Right lobe of liver (tissue), 6 donors: ENCODE data around the gene MYZAP. TPM values are rescaled to one million over a fixed set of nuclear protein-coding genes. Genes with fewer than 3 reads are reported as not detected.
A peak's percentile ranks its signal among the peaks of the same experiment; 100 is the strongest.

Source experiments
- ATAC-seq, 4 donors: fragments of 200-7000 bp; cut with Tn5 transposase; one replicate each; pipeline ENCODE4 v1.9.1; 2020; ENCODE audit warnings: mild to moderate bottlenecking in 4 of 4, moderate library complexity in 4 of 4
- DNase-seq, 3 donors: peaks; one replicate each; pipeline ENCODE4 v3.0.0-alpha.2; 2020
- H3K27ac ChIP-seq, 3 donors: fragments of 200-600 bp; one replicate each; pipeline ENCODE4 v1.8.0; 2022
- H3K27me3 ChIP-seq, 2 donors: fragments of 200-600 bp; one replicate each; pipeline ENCODE4 v1.8.0; 2022
- H3K36me3 ChIP-seq, 4 donors: fragments of 200-600 bp; sonication (generic) in 1 of 4; one replicate each; pipeline versions ENCODE4 v1.5.1 to v1.8.0; 2017 to 2022; ENCODE audit warnings: control low read depth in 1 of 4
- H3K4me1 ChIP-seq, 4 donors: fragments of 200-600 bp; sonication (generic) in 1 of 4; one replicate each; pipeline versions ENCODE4 v1.5.1 to v1.8.0; 2017 to 2022; ENCODE audit warnings: control low read depth in 1 of 4
- H3K4me3 ChIP-seq, 3 donors: fragments of 200-600 bp; one replicate each; pipeline ENCODE4 v1.8.0; 2022
- H3K9me3 ChIP-seq, 4 donors: fragments of 200-600 bp; sonication (generic) in 1 of 4; one replicate each; pipeline versions ENCODE4 v1.5.1 to v1.8.0; 2017 to 2022; ENCODE audit warnings: control low read depth in 1 of 4
- CTCF ChIP-seq, 4 donors: fragments of 200-600 bp in 3 of 4; fragments of 450-650 bp in 1 of 4; IDR thresholded peaks; one replicate each; pipeline versions ENCODE4 v1.5.1 to v1.8.0; 2016 to 2022; ENCODE audit warnings: antibody characterized with exemption in 4 of 4, mild to moderate bottlenecking in 2 of 4
- POLR2A ChIP-seq: fragments of 450-650 bp; IDR thresholded peaks from one replicate; pipeline ENCODE4 v1.6.1; 2017; ENCODE audit warnings: antibody characterized with exemption, mild to moderate bottlenecking
- WGBS: methylation state at CpG from one replicate; pipeline ENCODE4 v1.1.6; 2018; ENCODE audit warnings: low coverage, low lambda C conversion rate; ENCODE audit not compliant: insufficient coverage; ENCODE audit errors: missing lambda C conversion rate; 5-methylcytosine and 5-hydroxymethylcytosine counted together
- intact Hi-C, 2 donors: fragments of 100-400 bp; cut with DNase I; formaldehyde crosslinking; loops; one replicate each; pipeline versions ENCODE4 v1.11.2 to v1.14.1; 2022
- total RNA-seq, 6 experiments: library from RNA; depleted of rRNA in 2 of 6; stranded (reverse); fragments of >200 nt in 2 of 6; fragmentation: NEBNext Ultra II Directional in 3 of 6; extraction: Animal tissue kit (Norgen Biotek cat#: 25700) in 3 of 6; gene quantifications; one replicate each; pipeline versions ENCODE4 v1.1.0 to v1.2.4, GENCODE V29; 2016 to 2023
- donor health status: DM: no; HTN: yes; CAD: no.
- donor health status: DM: no; HTN: no; CAD: no.
- donor health status: DM: no; HTN: no; CAD: no.
- donor health status: DM: no; HTN: yes; CAD: no.
- donor health status: DM: no; HTN: yes; CAD: no.

Gene MYZAP
- total RNA-seq, 6 experiments from 2014 or later = 0.24 to 0.65 (median 0.61) TPM; not detected in 2

GRCh38 chr15:57557267-57557666, 34.4 kb upstream of the MYZAP start:
- no peaks in the 10 kb centered on the region for H3K9me3 ChIP-seq
- TF ChIP-seq CTCF (IDR thresholded peaks at IDR 0.05) (no peak), POLR2A (no peak)
- H3K27me3 ChIP-seq = no peaks in the 10 kb centered on the region
- WGBS = no CpG with 5 or more reads among the region's 3 CpGs
- no peak overlapping the region for H3K27ac ChIP-seq
- H3K36me3 ChIP-seq = peaks cover 0 to 3% (median 0%) of the 10 kb centered on the region in 4 donors
- DNase-seq = no peak
- intact Hi-C loops = no loop called here
- peaks cover 0 to 44% (median 12%) of the 10 kb centered on the region in 4 donors for H3K4me1 ChIP-seq
- ATAC-seq = no peak
- no peak overlapping the region for H3K4me3 ChIP-seq

GRCh38 chr15:57557810-57558209, 33.9 kb upstream of the MYZAP start:
- no peak for DNase-seq
- intact Hi-C loops = no loop called here
- TF ChIP-seq POLR2A (no peak), CTCF (IDR thresholded peaks at IDR 0.05) (no peak)
- Histone ChIP-seq H3K4me1 (peaks cover 0 to 38% (median 12%) of the 10 kb centered on the region in 4 donors), H3K27ac (no peak overlapping the region), H3K36me3 (peaks cover 0 to 5% (median 0%) of the 10 kb centered on the region in 4 donors), H3K4me3 (no peak overlapping the region), H3K9me3 (no peaks in the 10 kb centered on the region), H3K27me3 (no peaks in the 10 kb centered on the region)
- 95% methylated on average over 6 of the region's 6 CpGs for whole genome bisulfite sequencing
- ATAC-seq = no peak

DNA sequence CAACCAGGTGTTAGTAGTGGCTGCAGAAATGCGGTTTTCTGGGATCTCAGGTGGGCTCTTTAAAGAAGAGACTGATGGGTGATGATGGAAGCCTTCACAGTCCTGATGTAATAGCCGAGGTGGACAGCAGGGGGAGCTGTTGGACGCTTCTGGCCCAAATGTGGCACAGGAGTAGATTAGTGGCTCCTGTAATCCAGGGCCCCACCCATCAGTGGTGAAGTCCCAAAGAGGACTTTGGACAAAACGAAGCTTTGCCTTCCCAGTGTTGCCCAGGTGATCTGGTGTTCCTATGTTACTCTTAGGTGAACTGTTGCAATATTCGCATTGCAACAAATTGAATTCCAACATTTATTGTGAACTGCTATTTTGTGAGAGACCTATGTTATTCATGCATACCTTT, 31.8 kb upstream of the MYZAP start:
- no peak for TF ChIP-seq POLR2A
- TF ChIP-seq CTCF (IDR thresholded peaks at IDR 0.05) = peak; percentile 91 to 96 (median 93)
- H3K9me3 ChIP-seq = no peaks in the 10 kb centered on the region
- peaks cover 0 to 19% (median 8%) of the 10 kb centered on the region in 4 donors for H3K4me1 ChIP-seq
- peaks cover 0 to 5% (median 0%) of the 10 kb centered on the region in 4 donors for H3K36me3 ChIP-seq
- intact Hi-C loops = no loop called here
- peak; percentile 81 to 93 (median 86) for DNase-seq
- H3K27me3 ChIP-seq = no peaks in the 10 kb centered on the region
- WGBS = 8% methylated on average over 5 of the region's 5 CpGs
- peak; percentile 90 to 95 (median 94) for ATAC-seq
- peak overlapping the region in 2 of 3 donors; percentile 34 to 53 for H3K27ac ChIP-seq
- H3K4me3 ChIP-seq = no peak overlapping the region

DNA sequence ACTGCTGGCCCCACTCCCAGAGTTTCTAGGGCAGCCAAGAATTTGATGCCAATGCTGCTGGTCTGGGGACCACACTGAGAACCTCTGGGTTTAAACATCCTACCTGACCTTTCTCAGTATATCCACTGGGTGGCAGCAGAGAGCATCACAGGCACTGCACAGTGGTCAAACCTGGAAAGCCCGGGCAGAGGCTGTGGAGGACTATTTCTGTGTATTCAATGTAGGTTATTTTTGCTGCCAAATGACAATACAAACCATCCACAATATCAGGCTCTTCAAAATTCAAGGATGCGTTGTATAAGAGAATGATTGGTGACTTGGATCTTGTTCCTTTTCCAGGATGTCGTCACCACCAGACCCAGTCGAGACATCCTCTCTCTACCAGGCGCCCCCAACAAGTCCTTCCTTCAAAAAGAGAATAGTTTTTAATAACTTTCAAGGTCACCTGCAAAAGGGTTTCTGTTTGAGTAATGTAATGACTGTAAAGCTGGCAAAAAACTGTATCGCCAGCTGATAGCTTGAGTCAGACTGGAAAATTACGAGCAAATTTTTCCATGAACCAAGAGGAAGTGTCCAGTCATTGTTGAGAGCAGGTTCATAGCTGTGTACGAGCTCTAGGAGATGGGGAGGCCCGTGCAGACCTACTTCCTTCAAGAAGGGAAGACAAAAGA, 30.5 kb upstream of the MYZAP start:
- H3K27ac ChIP-seq = no peak overlapping the region
- 35% methylated on average over 9 of the region's 9 CpGs for WGBS
- DNase-seq = peak; percentile 61 to 91 (median 81)

More for the DNA sequence above, 30.5 kb upstream of the MYZAP start:
- peaks cover 0 to 15% (median 8%) of the 10 kb centered on the region in 4 donors for H3K4me1 ChIP-seq
- no peaks in the 10 kb centered on the region for H3K9me3 ChIP-seq
- no peaks in the 10 kb centered on the region for H3K27me3 ChIP-seq
- peak; percentile 85 to 91 (median 88) for ATAC-seq
- no peak for TF ChIP-seq POLR2A
- TF ChIP-seq CTCF (IDR thresholded peaks at IDR 0.05) = peak; percentile 88 to 97 (median 96)
- no peak overlapping the region for H3K4me3 ChIP-seq
- intact Hi-C loops = no loop called here
- H3K36me3 ChIP-seq = peaks cover 0 to 5% (median 0%) of the 10 kb centered on the region in 4 donors
